ENCODE data around the gene SEMA4B.

Gene SEMA4B

GRCh38 chr15:90225047-90225446 is 23.9 kb downstream of the SEMA4B start:
- Histone ChIP-seq H3K27me3 (ENCODE audit: control insufficient read depth, insufficient read depth, low read length) (no peaks in the 10 kb centered on the region), H3K36me3 (ENCODE audit: control insufficient read depth, insufficient read depth, low read length) (peaks cover 48% of the 10 kb centered on the region), H3K4me1 (ENCODE audit: control insufficient read depth, insufficient read depth, low read length) (no peaks in the 10 kb centered on the region), H3K4me3 (ENCODE audit: low read depth, low read length) (no peak overlapping the region), H3K9me3 (ENCODE audit: control insufficient read depth, insufficient read depth, low read length) (no peaks in the 10 kb centered on the region), H3K9ac (ENCODE audit: low read depth, low read length) (no peak overlapping the region)

- Histone ChIP-seq H3K36me3 (ENCODE audit: control insufficient read depth, insufficient read depth, low read length) (peaks cover 48% of the 10 kb centered on the region), H3K4me1 (ENCODE audit: control insufficient read depth, insufficient read depth, low read length) (no peaks in the 10 kb centered on the region), H3K4me3 (ENCODE audit: low read depth, low read length) (no peak overlapping the region), H3K9ac (ENCODE audit: low read depth, low read length) (no peak overlapping the region), H3K27me3 (ENCODE audit: control insufficient read depth, insufficient read depth, low read length) (no peaks in the 10 kb centered on the region), H3K9me3 (ENCODE audit: control insufficient read depth, insufficient read depth, low read length) (no peaks in the 10 kb centered on the region)
Observed at GRCh38 chr15:90225504-90226234, 24.5 kb downstream of the SEMA4B start.

DNA sequence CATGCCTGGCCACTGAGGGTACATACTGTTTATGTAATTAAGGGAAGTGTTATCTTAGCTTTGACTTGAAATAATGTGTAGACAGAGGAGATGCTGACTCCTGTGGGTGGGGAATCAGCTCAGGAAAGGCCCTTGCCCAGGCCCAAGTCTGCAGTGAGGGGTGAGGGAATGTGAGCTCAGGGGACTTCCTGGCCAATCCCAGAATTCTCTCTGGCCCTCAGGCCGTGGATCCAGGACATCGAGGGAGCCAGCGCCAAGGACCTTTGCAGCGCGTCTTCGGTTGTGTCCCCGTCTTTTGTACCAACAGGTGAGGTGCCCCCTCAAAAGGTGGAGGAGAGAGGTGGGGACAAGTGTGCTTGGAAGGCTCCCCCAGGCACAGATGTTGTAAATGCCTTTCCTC is 26.2 kb downstream of the SEMA4B start:
- H3K27me3 ChIP-seq (ENCODE audit: control insufficient read depth, insufficient read depth, low read length): no peaks in the 10 kb centered on the region
- no peaks in the 10 kb centered on the region for H3K9me3 ChIP-seq (ENCODE audit: control insufficient read depth, insufficient read depth, low read length)
- H3K4me1 ChIP-seq (ENCODE audit: control insufficient read depth, insufficient read depth, low read length): no peaks in the 10 kb centered on the region
- no peak overlapping the region for H3K9ac ChIP-seq (ENCODE audit: low read depth, low read length)
- H3K36me3 ChIP-seq (ENCODE audit: control insufficient read depth, insufficient read depth, low read length): peaks cover 48% of the 10 kb centered on the region
- no peak overlapping the region for H3K4me3 ChIP-seq (ENCODE audit: low read depth, low read length)

- Histone ChIP-seq H3K9ac (ENCODE audit: low read depth, low read length) (no peak overlapping the region), H3K4me3 (ENCODE audit: low read depth, low read length) (no peak overlapping the region), H3K27me3 (ENCODE audit: control insufficient read depth, insufficient read depth, low read length) (no peaks in the 10 kb centered on the region), H3K9me3 (ENCODE audit: control insufficient read depth, insufficient read depth, low read length) (no peaks in the 10 kb centered on the region), H3K4me1 (ENCODE audit: control insufficient read depth, insufficient read depth, low read length) (no peaks in the 10 kb centered on the region), H3K36me3 (ENCODE audit: control insufficient read depth, insufficient read depth, low read length) (peaks cover 47% of the 10 kb centered on the region)
Observed at GRCh38 chr15:90227816-90228772, 27.0 kb downstream of the SEMA4B start.

DNA sequence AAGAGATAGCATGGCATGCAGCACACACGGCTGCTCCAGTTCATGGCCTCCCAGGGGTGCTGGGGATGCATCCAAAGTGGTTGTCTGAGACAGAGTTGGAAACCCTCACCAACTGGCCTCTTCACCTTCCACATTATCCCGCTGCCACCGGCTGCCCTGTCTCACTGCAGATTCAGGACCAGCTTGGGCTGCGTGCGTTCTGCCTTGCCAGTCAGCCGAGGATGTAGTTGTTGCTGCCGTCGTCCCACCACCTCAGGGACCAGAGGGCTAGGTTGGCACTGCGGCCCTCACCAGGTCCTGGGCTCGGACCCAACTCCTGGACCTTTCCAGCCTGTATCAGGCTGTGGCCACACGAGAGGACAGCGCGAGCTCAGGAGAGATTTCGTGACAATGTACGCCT is 27.8 kb downstream of the SEMA4B start:
- H3K9me3 ChIP-seq (ENCODE audit: control insufficient read depth, insufficient read depth, low read length): no peaks in the 10 kb centered on the region
- H3K27me3 ChIP-seq (ENCODE audit: control insufficient read depth, insufficient read depth, low read length): no peaks in the 10 kb centered on the region
- no peak overlapping the region for H3K9ac ChIP-seq (ENCODE audit: low read depth, low read length)
- H3K36me3 ChIP-seq (ENCODE audit: control insufficient read depth, insufficient read depth, low read length): peaks cover 38% of the 10 kb centered on the region
- no peaks in the 10 kb centered on the region for H3K4me1 ChIP-seq (ENCODE audit: control insufficient read depth, insufficient read depth, low read length)
- H3K4me3 ChIP-seq (ENCODE audit: low read depth, low read length): no peak overlapping the region

DNA sequence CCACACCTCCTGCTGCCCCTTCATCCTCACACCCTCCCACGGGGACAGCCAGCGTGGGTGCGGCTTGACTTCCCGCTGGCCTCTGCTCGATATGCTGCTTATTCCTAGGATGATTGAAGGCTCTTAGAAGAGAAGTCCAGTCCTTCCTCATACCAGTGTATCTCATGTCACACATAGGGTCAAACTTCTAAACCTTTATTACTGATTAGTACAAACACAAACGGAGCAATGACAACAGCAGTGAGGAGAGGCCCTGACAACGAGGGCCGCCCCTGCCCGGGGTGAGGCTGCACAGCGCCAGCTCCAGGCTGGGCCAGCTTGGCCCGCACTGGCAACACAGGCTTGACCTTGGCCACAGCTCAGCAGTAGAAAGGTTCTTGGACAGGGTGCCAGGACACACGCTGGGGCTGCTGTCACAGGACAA is 29.0 kb downstream of the SEMA4B start:
- Histone ChIP-seq H3K36me3 (ENCODE audit: control insufficient read depth, insufficient read depth, low read length) (peaks cover 27% of the 10 kb centered on the region), H3K4me1 (ENCODE audit: control insufficient read depth, insufficient read depth, low read length) (no peaks in the 10 kb centered on the region), H3K4me3 (ENCODE audit: low read depth, low read length) (no peak overlapping the region), H3K9me3 (ENCODE audit: control insufficient read depth, insufficient read depth, low read length) (no peaks in the 10 kb centered on the region), H3K27me3 (ENCODE audit: control insufficient read depth, insufficient read depth, low read length) (no peaks in the 10 kb centered on the region), H3K9ac (ENCODE audit: low read depth, low read length) (no peak overlapping the region)

DNA sequence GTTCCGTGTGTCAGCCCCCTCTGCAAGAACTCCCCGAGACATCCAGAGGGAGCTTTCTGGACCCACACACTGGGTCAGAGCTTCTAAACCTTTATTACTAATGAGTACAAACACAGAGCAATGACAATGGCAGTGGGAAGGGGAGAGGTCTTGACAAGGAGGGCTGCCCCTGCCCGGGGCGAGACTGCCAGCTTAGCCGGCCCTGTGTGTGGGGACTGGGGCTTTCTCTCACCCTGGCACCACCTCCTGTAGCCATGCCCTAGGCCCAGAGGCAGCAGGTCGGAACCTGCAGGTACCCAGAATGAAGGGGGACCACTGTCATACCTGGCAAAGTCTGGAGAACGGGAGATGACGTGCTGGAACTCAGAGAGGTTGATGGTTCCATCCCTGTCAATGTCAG is 29.5 kb downstream of the SEMA4B start:
- H3K9ac ChIP-seq (ENCODE audit: low read depth, low read length): no peak overlapping the region
- peaks cover 22% of the 10 kb centered on the region for H3K36me3 ChIP-seq (ENCODE audit: control insufficient read depth, insufficient read depth, low read length)

GRCh38 chr15:90231028-90232017 is 30.2 kb downstream of the SEMA4B start:
- Histone ChIP-seq H3K36me3 (ENCODE audit: control insufficient read depth, insufficient read depth, low read length) (peaks cover 19% of the 10 kb centered on the region), H3K27me3 (ENCODE audit: control insufficient read depth, insufficient read depth, low read length) (no peaks in the 10 kb centered on the region), H3K4me3 (ENCODE audit: low read depth, low read length) (no peak overlapping the region), H3K9ac (ENCODE audit: low read depth, low read length) (no peak overlapping the region), H3K9me3 (ENCODE audit: control insufficient read depth, insufficient read depth, low read length) (no peaks in the 10 kb centered on the region), H3K4me1 (ENCODE audit: control insufficient read depth, insufficient read depth, low read length) (no peaks in the 10 kb centered on the region)

More for the DNA sequence above, 29.5 kb downstream of the SEMA4B start:
- Histone ChIP-seq H3K4me1 (ENCODE audit: control insufficient read depth, insufficient read depth, low read length) (no peaks in the 10 kb centered on the region), H3K9me3 (ENCODE audit: control insufficient read depth, insufficient read depth, low read length) (no peaks in the 10 kb centered on the region), H3K27me3 (ENCODE audit: control insufficient read depth, insufficient read depth, low read length) (no peaks in the 10 kb centered on the region), H3K4me3 (ENCODE audit: low read depth, low read length) (no peak overlapping the region)

DNA sequence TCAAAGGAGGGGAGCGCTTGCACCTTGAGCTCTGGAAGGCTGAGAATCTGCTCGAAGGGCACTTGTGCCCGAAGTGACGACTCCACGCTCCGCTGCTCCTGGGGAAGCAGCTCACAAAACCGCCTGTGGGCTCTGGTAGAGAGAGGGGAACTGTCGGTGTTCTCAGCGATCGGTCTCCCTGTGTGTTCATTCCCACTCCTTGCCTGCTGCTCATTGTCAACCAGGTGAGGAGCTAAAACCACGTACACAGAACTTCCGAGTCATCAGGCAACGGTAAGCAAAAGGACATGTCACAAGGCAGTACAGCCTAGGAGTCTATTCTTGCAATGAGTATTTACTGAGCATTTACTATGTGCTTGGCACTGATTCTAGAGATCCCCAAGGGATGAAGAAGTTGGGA is 31.1 kb downstream of the SEMA4B start:
- H3K9ac ChIP-seq (ENCODE audit: low read depth, low read length): no peak overlapping the region
- peaks cover 17% of the 10 kb centered on the region for H3K36me3 ChIP-seq (ENCODE audit: control insufficient read depth, insufficient read depth, low read length)
- H3K4me1 ChIP-seq (ENCODE audit: control insufficient read depth, insufficient read depth, low read length): no peaks in the 10 kb centered on the region
- H3K9me3 ChIP-seq (ENCODE audit: control insufficient read depth, insufficient read depth, low read length): no peaks in the 10 kb centered on the region
- H3K4me3 ChIP-seq (ENCODE audit: low read depth, low read length): no peak overlapping the region
- no peaks in the 10 kb centered on the region for H3K27me3 ChIP-seq (ENCODE audit: control insufficient read depth, insufficient read depth, low read length)

- H3K9ac ChIP-seq (ENCODE audit: low read depth, low read length): peak overlapping the region; percentile 41
- peaks cover 13% of the 10 kb centered on the region for H3K36me3 ChIP-seq (ENCODE audit: control insufficient read depth, insufficient read depth, low read length)
- H3K27me3 ChIP-seq (ENCODE audit: control insufficient read depth, insufficient read depth, low read length): no peaks in the 10 kb centered on the region
- no peaks in the 10 kb centered on the region for H3K4me1 ChIP-seq (ENCODE audit: control insufficient read depth, insufficient read depth, low read length)
- peak overlapping the region; percentile 70 for H3K4me3 ChIP-seq (ENCODE audit: low read depth, low read length)
- H3K9me3 ChIP-seq (ENCODE audit: control insufficient read depth, insufficient read depth, low read length): no peaks in the 10 kb centered on the region
Observed at GRCh38 chr15:90232941-90233386, 31.8 kb downstream of the SEMA4B start.
